Fibroblast of villous mesenchyme (primary cell): Measurements from ENCODE around the gene CDK19. TPM values are rescaled to one million over a fixed set of nuclear protein-coding genes. Genes with fewer than 3 reads are reported as not detected.

Source experiments
- DNase-seq: peaks from one replicate; pipeline ENCODE4 v3.0.0-alpha.2; 2010; ENCODE audit warnings: low read depth
- H3K4me3 ChIP-seq: 2 replicates; pipeline ENCODE4 v1.5.1; 2011; ENCODE audit warnings: low read depth, mild to moderate bottlenecking, low read length
- total RNA-seq: library from RNA; depleted of rRNA; stranded (reverse); fragments of >200 nt; gene quantifications from 2 replicates; pipeline ENCODE4 v1.2.3, GENCODE V29; 2012
- TF ChIP-seq, protein P1 (sequence below): IDR thresholded peaks from 2 replicates; pipeline ENCODE4 v1.5.1; 2012; ENCODE audit warnings: low read depth, mild to moderate bottlenecking, low read length; ENCODE audit not compliant: insufficient read depth

The CDK19 gene
- total RNA-seq, 1 donor: 9.9 TPM

DNA sequence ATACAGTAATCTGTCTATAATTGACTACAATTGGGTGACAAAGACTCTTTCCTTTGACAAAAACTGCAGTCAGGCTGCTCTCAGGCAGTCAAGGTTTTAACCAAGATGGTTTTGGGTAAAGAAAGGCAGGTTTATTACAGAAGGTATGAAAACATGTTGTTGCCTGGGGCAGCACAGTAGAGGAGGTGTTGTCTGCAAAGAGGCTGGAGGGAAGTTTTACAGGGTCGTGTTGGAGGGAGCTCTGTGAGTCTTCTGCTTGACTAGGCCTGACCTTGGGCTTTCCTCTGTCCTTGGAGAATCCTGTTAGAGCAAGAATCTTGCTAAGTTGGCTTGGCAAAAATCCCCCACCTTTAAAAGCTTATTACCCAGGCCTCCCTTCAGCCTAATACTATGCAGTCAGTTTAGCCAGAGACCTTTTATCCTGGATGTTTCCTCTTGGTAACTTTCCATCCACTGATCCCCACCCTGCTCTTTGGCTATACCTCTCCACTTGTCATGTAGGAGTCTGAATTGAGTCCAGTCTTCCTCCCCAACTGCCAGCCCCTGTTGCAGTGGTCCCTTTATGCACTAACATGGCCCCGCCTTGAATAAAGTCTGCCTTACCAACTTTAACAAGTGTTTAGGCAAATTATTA is 195.9 kb downstream of the CDK19 start:
- DNase-seq: peak; percentile 5
- no peak overlapping the region for H3K4me3 ChIP-seq
- TF ChIP-seq, protein P1, sequence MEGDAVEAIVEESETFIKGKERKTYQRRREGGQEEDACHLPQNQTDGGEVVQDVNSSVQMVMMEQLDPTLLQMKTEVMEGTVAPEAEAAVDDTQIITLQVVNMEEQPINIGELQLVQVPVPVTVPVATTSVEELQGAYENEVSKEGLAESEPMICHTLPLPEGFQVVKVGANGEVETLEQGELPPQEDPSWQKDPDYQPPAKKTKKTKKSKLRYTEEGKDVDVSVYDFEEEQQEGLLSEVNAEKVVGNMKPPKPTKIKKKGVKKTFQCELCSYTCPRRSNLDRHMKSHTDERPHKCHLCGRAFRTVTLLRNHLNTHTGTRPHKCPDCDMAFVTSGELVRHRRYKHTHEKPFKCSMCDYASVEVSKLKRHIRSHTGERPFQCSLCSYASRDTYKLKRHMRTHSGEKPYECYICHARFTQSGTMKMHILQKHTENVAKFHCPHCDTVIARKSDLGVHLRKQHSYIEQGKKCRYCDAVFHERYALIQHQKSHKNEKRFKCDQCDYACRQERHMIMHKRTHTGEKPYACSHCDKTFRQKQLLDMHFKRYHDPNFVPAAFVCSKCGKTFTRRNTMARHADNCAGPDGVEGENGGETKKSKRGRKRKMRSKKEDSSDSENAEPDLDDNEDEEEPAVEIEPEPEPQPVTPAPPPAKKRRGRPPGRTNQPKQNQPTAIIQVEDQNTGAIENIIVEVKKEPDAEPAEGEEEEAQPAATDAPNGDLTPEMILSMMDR: no peak

DNA sequence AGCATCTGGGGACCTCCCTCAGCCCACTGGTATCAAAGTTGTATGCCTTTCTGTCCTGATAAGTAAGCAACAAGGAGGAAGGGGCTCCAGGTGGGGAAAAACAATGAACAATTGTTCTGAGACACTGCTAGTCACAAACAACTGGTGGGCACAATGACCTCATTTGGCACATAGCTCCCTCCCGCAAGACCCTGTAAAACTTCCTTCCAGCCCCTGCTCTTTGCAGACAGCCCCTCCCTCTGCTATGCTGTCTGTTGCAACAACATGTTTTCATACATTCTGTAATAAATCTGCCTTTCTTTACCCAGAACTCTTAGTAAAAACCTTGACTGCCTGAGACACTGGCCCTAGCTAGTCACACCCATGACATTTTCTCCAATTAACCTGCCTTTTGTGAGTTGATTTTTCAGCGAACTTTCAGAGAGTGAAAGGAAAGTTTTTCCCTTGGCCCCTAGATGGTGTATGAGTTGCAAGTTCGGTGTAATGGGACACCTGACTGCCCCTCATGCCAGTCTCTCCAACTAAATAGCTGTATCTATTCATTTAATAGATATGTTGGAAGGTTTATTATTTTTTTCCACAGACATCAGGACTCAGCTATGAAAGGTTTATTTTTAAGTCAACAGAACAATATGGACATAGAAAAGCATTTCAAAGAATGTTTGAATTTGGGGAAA is 196.5 kb downstream of the CDK19 start:
- DNase-seq: peak; percentile 3
- no peak overlapping the region for H3K4me3 ChIP-seq
- TF ChIP-seq, protein P1: peak; percentile 21

DNA sequence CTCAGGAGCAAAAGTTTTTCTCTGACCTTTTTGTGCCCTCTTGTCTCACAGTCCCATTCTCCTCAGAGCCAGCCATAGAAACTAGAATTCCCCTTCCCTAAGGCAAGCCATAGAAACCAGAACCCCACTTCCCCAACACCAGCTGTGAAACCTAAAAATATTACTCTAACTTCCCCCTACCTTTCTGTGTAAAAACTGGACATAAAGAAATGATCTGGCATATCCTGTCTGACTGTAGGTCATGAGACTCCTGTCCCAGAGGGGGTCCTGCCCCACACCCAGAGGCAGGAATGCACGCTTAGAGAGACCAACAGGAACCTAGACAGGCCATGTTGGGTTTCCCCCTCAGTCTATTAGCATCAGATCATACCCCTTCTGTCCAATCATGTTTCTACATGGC is 198.2 kb downstream of the CDK19 start:
- DNase-seq: no peak
- TF ChIP-seq, protein P1: no peak
- no peak overlapping the region for H3K4me3 ChIP-seq

DNA sequence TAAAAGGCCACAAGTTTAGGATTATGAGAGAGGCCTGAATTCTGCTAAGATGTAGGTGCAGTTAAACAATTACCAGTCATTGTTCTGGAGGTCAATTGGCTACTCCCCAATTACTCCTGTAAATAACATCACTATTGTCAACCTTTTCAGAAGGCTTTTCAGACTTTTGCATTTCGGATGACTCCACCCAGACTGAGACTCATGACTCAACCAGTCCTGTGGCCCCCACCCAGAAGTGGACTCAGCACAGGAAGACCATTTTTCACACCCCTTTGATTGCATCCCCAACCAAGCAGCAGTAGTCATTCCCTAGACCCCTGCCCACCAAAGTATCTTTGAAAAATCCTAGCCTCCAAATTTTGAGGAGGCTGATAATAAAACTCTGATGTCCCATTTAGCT is 199.5 kb downstream of the CDK19 start:
- TF ChIP-seq, protein P1: no peak
- no peak overlapping the region for H3K4me3 ChIP-seq
- DNase-seq: no peak

DNA sequence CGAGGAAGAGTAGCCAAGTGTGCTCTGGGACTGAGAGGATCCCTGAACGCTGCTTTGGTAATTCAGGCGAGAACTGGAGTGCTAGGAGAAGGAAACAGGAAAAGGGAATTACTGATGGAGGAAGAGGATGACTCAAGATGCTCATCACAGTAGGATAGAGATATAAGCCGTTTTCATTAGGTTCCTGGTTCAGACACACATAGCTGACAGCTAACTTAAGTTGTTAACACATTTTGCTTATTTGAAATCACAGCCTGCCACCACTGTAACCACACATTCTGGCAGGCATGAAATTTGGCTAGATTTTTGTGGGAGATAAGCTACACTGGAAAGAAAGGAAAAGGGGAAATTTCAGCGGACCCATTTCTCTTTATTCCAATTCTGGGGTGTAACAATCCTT is 200.7 kb downstream of the CDK19 start:
- no peak overlapping the region for H3K4me3 ChIP-seq
- TF ChIP-seq, protein P1: no peak
- no peak for DNase-seq

DNA sequence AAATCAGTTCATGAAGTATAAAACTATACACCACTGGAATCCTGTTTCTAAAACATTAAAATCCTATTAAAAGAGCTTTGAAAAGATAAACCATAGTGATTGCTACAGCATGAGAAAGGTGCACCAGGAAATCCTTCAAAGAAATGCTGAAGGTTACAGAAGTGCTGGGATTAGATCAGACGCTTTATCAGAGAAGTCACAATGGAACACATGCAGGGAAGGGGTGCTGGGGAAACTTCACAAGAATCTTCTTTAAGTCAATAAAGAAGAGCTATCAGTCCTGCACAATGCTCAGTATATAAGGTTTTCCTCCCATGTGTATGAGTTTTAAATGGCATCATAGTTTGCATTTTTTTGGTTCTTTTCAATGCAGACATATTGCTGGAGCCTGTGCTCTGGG is 201.2 kb downstream of the CDK19 start:
- DNase-seq: no peak
- TF ChIP-seq, protein P1: no peak
- no peak overlapping the region for H3K4me3 ChIP-seq
